Measurements from ENCODE around the gene MEF2D. TPM values are rescaled to one million over a fixed set of nuclear protein-coding genes. Genes with fewer than 3 reads are reported as not detected.

Gene MEF2D
- total RNA-seq, 1 donor from 2014 or later, result 56.6 TPM

GRCh38 chr1:156435545-156436140 lies 64.9 kb downstream of the MEF2D start:
- peak overlapping the region; percentile 82 for H3K4me2 ChIP-seq (ENCODE audit: low read length)
- H3K27ac Mint-ChIP-seq (ENCODE audit: unreplicated experiment), result peak overlapping the region; percentile 53
- H2AFZ ChIP-seq (ENCODE audit: low read depth, low read length), result peak overlapping the region; percentile 24
- FAIRE-seq (no peak), DNase-seq (ENCODE audit: low read depth) (no peak)
- H3K4me1 ChIP-seq (ENCODE audit: insufficient read depth, low read length), result no peaks in the 10 kb centered on the region
- no peaks in the 10 kb centered on the region for H3K36me3 Mint-ChIP-seq (ENCODE audit: low read depth, unreplicated experiment)
- H3K36me3 ChIP-seq (ENCODE audit: insufficient read depth, low read length), result no peaks in the 10 kb centered on the region
- no peak overlapping the region for H3K27ac ChIP-seq (ENCODE audit: low read depth, low read length)
- peaks cover 6% of the 10 kb centered on the region for H3K4me1 Mint-ChIP-seq (ENCODE audit: low read depth, unreplicated experiment)
- peak; percentile 80 for TF ChIP-seq EZH2 (IDR thresholded peaks at IDR 0.05; ENCODE audit: insufficient read depth, low read length)
- TF ChIP-seq, protein P1, sequence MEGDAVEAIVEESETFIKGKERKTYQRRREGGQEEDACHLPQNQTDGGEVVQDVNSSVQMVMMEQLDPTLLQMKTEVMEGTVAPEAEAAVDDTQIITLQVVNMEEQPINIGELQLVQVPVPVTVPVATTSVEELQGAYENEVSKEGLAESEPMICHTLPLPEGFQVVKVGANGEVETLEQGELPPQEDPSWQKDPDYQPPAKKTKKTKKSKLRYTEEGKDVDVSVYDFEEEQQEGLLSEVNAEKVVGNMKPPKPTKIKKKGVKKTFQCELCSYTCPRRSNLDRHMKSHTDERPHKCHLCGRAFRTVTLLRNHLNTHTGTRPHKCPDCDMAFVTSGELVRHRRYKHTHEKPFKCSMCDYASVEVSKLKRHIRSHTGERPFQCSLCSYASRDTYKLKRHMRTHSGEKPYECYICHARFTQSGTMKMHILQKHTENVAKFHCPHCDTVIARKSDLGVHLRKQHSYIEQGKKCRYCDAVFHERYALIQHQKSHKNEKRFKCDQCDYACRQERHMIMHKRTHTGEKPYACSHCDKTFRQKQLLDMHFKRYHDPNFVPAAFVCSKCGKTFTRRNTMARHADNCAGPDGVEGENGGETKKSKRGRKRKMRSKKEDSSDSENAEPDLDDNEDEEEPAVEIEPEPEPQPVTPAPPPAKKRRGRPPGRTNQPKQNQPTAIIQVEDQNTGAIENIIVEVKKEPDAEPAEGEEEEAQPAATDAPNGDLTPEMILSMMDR (IDR thresholded peaks at IDR 0.05; ENCODE audit: insufficient read depth, low read depth, low read length), result no peak
- H3K27me3 ChIP-seq (ENCODE audit: insufficient read depth, low read length), result peaks cover 94% of the 10 kb centered on the region
- H3K79me2 ChIP-seq (ENCODE audit: insufficient read depth, low read length), result no peaks in the 10 kb centered on the region
- no peak overlapping the region for H3K9ac ChIP-seq (ENCODE audit: low read length)
- H3K4me3 Mint-ChIP-seq (ENCODE audit: unreplicated experiment), result no peak overlapping the region
- no peaks in the 10 kb centered on the region for H3K9me3 ChIP-seq (ENCODE audit: insufficient read depth, low read depth, low read length)
- H3K27me3 Mint-ChIP-seq (ENCODE audit: low read depth, unreplicated experiment), result peaks cover 89% of the 10 kb centered on the region
- H3K4me3 ChIP-seq (ENCODE audit: insufficient read depth, low read depth, low read length), result peak overlapping the region; percentile 40
- H4K20me1 ChIP-seq (ENCODE audit: insufficient read depth, low read length), result peaks cover 5% of the 10 kb centered on the region
- H3K9me3 Mint-ChIP-seq (ENCODE audit: unreplicated experiment), result peaks cover 6% of the 10 kb centered on the region

DNA sequence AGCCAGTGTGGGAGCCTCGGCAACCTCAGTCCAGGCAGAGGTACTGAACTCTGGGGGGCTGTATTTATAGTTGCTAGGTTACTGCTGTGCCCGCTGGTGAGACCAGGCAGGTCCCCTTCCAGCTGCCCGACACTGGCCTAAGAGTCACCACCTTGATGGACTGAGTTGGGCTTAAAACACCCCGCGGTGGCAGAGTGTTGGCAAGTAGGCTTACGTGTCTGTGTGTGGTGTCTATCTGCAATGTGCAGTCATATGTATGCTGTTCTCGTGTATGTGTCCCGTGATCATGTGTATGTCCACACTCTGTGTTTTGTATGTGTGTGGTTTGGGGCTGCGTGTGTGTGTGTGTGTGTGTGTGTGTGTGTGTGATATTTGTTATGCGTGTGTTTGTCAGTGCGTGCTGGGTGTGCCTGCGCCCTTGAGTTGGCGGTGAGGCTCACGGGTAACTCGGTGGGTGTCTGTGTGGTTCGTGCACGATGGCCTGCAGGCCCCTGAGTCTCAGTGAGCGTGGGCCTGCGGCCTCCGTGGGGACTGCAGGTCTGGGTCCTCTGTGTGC lies 65.5 kb downstream of the MEF2D start:
- Histone ChIP-seq H4K20me1 (ENCODE audit: insufficient read depth, low read length) (peaks cover 5% of the 10 kb centered on the region), H3K4me1 (ENCODE audit: insufficient read depth, low read length) (no peaks in the 10 kb centered on the region), H3K9me3 (ENCODE audit: insufficient read depth, low read depth, low read length) (no peaks in the 10 kb centered on the region), H2AFZ (ENCODE audit: low read depth, low read length) (peak overlapping the region; percentile 24), H3K36me3 (ENCODE audit: insufficient read depth, low read length) (no peaks in the 10 kb centered on the region), H3K9ac (ENCODE audit: low read length) (no peak overlapping the region), H3K79me2 (ENCODE audit: insufficient read depth, low read length) (no peaks in the 10 kb centered on the region), H3K4me3 (ENCODE audit: insufficient read depth, low read depth, low read length) (no peak overlapping the region), H3K27ac (ENCODE audit: low read depth, low read length) (no peak overlapping the region), H3K27me3 (ENCODE audit: insufficient read depth, low read length) (peaks cover 93% of the 10 kb centered on the region), H3K4me2 (ENCODE audit: low read length) (peak overlapping the region; percentile 82)
- Mint-ChIP-seq H3K4me1 (ENCODE audit: low read depth, unreplicated experiment) (peaks cover 6% of the 10 kb centered on the region), H3K4me3 (ENCODE audit: unreplicated experiment) (no peak overlapping the region), H3K9me3 (ENCODE audit: unreplicated experiment) (peaks cover 6% of the 10 kb centered on the region), H3K36me3 (ENCODE audit: low read depth, unreplicated experiment) (no peaks in the 10 kb centered on the region), H3K27me3 (ENCODE audit: low read depth, unreplicated experiment) (peaks cover 88% of the 10 kb centered on the region), H3K27ac (ENCODE audit: unreplicated experiment) (no peak overlapping the region)
- FAIRE-seq, result no peak
- TF ChIP-seq EZH2 (IDR thresholded peaks at IDR 0.05; ENCODE audit: insufficient read depth, low read length), result peak; percentile 94
- TF ChIP-seq, protein P1 (IDR thresholded peaks at IDR 0.05; ENCODE audit: insufficient read depth, low read depth, low read length), result no peak
- no peak for DNase-seq (ENCODE audit: low read depth)

DNA sequence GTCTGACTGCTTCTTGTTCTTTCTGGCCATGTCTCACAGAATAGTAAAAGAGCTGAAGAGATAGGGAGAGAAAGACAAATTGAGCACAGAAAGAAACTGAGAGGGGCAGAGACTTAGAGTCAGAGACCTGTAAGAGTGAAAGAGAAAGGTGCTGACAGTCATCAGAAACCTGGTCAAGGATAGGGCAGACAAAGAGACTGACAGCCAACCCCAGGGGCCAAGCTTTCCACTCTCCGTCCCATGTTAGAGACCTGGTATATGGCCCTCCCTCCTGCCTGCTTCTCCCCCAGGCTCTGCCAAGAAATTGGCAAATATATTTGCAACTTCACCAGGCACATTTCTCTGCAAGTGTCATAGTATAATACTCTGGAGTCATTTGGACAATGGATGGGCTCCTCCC lies 67.0 kb downstream of the MEF2D start:
- Histone ChIP-seq H3K9me3 (ENCODE audit: insufficient read depth, low read depth, low read length) (no peaks in the 10 kb centered on the region), H3K4me1 (ENCODE audit: insufficient read depth, low read length) (no peaks in the 10 kb centered on the region), H3K79me2 (ENCODE audit: insufficient read depth, low read length) (no peaks in the 10 kb centered on the region), H3K4me3 (ENCODE audit: insufficient read depth, low read depth, low read length) (no peak overlapping the region), H4K20me1 (ENCODE audit: insufficient read depth, low read length) (peaks cover 5% of the 10 kb centered on the region), H3K27me3 (ENCODE audit: insufficient read depth, low read length) (peaks cover 93% of the 10 kb centered on the region), H3K36me3 (ENCODE audit: insufficient read depth, low read length) (no peaks in the 10 kb centered on the region), H3K4me2 (ENCODE audit: low read length) (no peak overlapping the region), H3K27ac (ENCODE audit: low read depth, low read length) (no peak overlapping the region), H2AFZ (ENCODE audit: low read depth, low read length) (no peak overlapping the region), H3K9ac (ENCODE audit: low read length) (no peak overlapping the region)
- Mint-ChIP-seq H3K4me3 (ENCODE audit: unreplicated experiment) (no peak overlapping the region), H3K27ac (ENCODE audit: unreplicated experiment) (no peak overlapping the region), H3K27me3 (ENCODE audit: low read depth, unreplicated experiment) (peaks cover 88% of the 10 kb centered on the region), H3K9me3 (ENCODE audit: unreplicated experiment) (peaks cover 6% of the 10 kb centered on the region), H3K36me3 (ENCODE audit: low read depth, unreplicated experiment) (no peaks in the 10 kb centered on the region), H3K4me1 (ENCODE audit: low read depth, unreplicated experiment) (peaks cover 5% of the 10 kb centered on the region)
- no peak for FAIRE-seq
- TF ChIP-seq, protein P1 (IDR thresholded peaks at IDR 0.05; ENCODE audit: insufficient read depth, low read depth, low read length), result no peak
- no peak for TF ChIP-seq EZH2 (IDR thresholded peaks at IDR 0.05; ENCODE audit: insufficient read depth, low read length)
- no peak for DNase-seq (ENCODE audit: low read depth)
